HTERT RPE-1 (cell line): Measurements from ENCODE around the gene DNAH11.
"Not testable (repeated sequence)": the region's sequence is repeated elsewhere in the genome, so short reads cannot be mapped to it uniquely, and the experiment has no call there.

ENCODE experiments used
- in situ Hi-C: fragments of 300-500 bp; cut with MboI; formaldehyde crosslinking; loops from 4 replicates; pipeline ENCODE4 v1.14.3; 2020; ENCODE audit warnings: low sequenced_read_pairs

Gene DNAH11

GRCh38 chr7:21616091-21616490 is 73.3 kb downstream of the DNAH11 start:
- in situ Hi-C loops = no loop called here

- in situ Hi-C loops = no loop called here
Observed at GRCh38 chr7:21616796-21617436, 74.1 kb downstream of the DNAH11 start.

GRCh38 chr7:21617513-21617912 is 74.7 kb downstream of the DNAH11 start:
- in situ Hi-C loops = no loop called here

- in situ Hi-C loops = no loop called here
Observed at GRCh38 chr7:21617916-21618390, 75.1 kb downstream of the DNAH11 start.

- in situ Hi-C loops = no loop called here
Observed at GRCh38 chr7:21618706-21619105, 75.9 kb downstream of the DNAH11 start.

- in situ Hi-C loops = no loop called here
Observed at GRCh38 chr7:21620054-21620453, 77.2 kb downstream of the DNAH11 start.

- in situ Hi-C loops = no loop called here
Observed at GRCh38 chr7:21624320-21624719, 81.5 kb downstream of the DNAH11 start.

- in situ Hi-C loops = no loop called here
Observed at GRCh38 chr7:21636694-21637093, 93.9 kb downstream of the DNAH11 start.

GRCh38 chr7:21639206-21639868 is 96.5 kb downstream of the DNAH11 start:
- in situ Hi-C loops = no loop called here

GRCh38 chr7:21640105-21640504 is 97.3 kb downstream of the DNAH11 start:
- in situ Hi-C loops = no loop called here

- in situ Hi-C loops = no loop called here
Observed at GRCh38 chr7:21641546-21641945, 98.7 kb downstream of the DNAH11 start.

GRCh38 chr7:21642422-21642821 is 99.6 kb downstream of the DNAH11 start:
- in situ Hi-C loops = no loop called here

GRCh38 chr7:21651697-21652096 is 108.9 kb downstream of the DNAH11 start:
- in situ Hi-C loops = no loop called here

- in situ Hi-C loops = no loop called here
Observed at GRCh38 chr7:21653623-21654022, 110.8 kb downstream of the DNAH11 start.

GRCh38 chr7:21656081-21656480 is 113.2 kb downstream of the DNAH11 start:
- in situ Hi-C loops = no loop called here

- in situ Hi-C loops = no loop called here
Observed at GRCh38 chr7:21656796-21657195, 114.0 kb downstream of the DNAH11 start.

- in situ Hi-C loops = no loop called here
Observed at GRCh38 chr7:21670496-21670895, 127.7 kb downstream of the DNAH11 start.

- in situ Hi-C loops = no loop called here
Observed at GRCh38 chr7:21671859-21672258, 129.0 kb downstream of the DNAH11 start.

- in situ Hi-C loops = no loop called here
Observed at GRCh38 chr7:21675255-21675654, 132.4 kb downstream of the DNAH11 start.

- in situ Hi-C loops = no loop called here
Observed at GRCh38 chr7:21690705-21691104, 147.9 kb downstream of the DNAH11 start.

GRCh38 chr7:21691146-21691545 is 148.3 kb downstream of the DNAH11 start:
- in situ Hi-C loops = not testable (repeated sequence)

- in situ Hi-C loops = not testable (repeated sequence)
Observed at GRCh38 chr7:21700587-21700986, 157.7 kb downstream of the DNAH11 start.

GRCh38 chr7:21702303-21702702 is 159.5 kb downstream of the DNAH11 start:
- in situ Hi-C loops = no loop called here
